ENCODE measurements around the gene PLXNA2. TPM values are rescaled to one million over a fixed set of nuclear protein-coding genes. Genes with fewer than 3 reads are reported as not detected.

Gene PLXNA2
- polyA plus RNA-seq, 6 donors from 2014 or later: 0.35 to 1.6 (median 0.60) TPM; not detected in 1

GRCh38 chr1:208169081-208169879 is 74.9 kb downstream of the PLXNA2 start:
- no peak overlapping the region for H3K27ac Mint-ChIP-seq
- no peak overlapping the region for H3K4me3 Mint-ChIP-seq
- ATAC-seq (ENCODE audit: low read depth in 2 of 2) (no peak), DNase-seq (no peak)
- H3K4me1 Mint-ChIP-seq: no peaks in the 10 kb centered on the region
- H3K36me3 Mint-ChIP-seq: no peaks in the 10 kb centered on the region
- H3K27me3 Mint-ChIP-seq: peaks cover 2 to 23% (median 22%) of the 10 kb centered on the region in 3 donors
- H3K9me3 Mint-ChIP-seq: no peaks in the 10 kb centered on the region

GRCh38 chr1:208167261-208167869 is 76.8 kb downstream of the PLXNA2 start:
- Mint-ChIP-seq H3K4me1 (no peaks in the 10 kb centered on the region), H3K36me3 (no peaks in the 10 kb centered on the region), H3K27me3 (peaks cover 5 to 37% (median 36%) of the 10 kb centered on the region in 3 donors), H3K4me3 (no peak overlapping the region), H3K9me3 (no peaks in the 10 kb centered on the region), H3K27ac (no peak overlapping the region)
- ATAC-seq (ENCODE audit: low read depth in 2 of 2) (no peak), DNase-seq (no peak)

- no peaks in the 10 kb centered on the region for H3K9me3 Mint-ChIP-seq
- H3K27me3 Mint-ChIP-seq: peaks cover 5 to 41% (median 37%) of the 10 kb centered on the region in 3 donors
- ATAC-seq (ENCODE audit: low read depth in 2 of 2) (no peak), DNase-seq (no peak)
- no peak overlapping the region for H3K27ac Mint-ChIP-seq
- no peaks in the 10 kb centered on the region for H3K36me3 Mint-ChIP-seq
- H3K4me3 Mint-ChIP-seq: no peak overlapping the region
- no peaks in the 10 kb centered on the region for H3K4me1 Mint-ChIP-seq
These were observed 77.6 kb downstream of the PLXNA2 start for GRCh38 chr1:208166340-208167138.

- no peak overlapping the region for H3K27ac Mint-ChIP-seq
- H3K27me3 Mint-ChIP-seq: peaks cover 5 to 41% (median 37%) of the 10 kb centered on the region in 3 donors
These were observed 78.5 kb downstream of the PLXNA2 start for GRCh38 chr1:208165659-208166058.

DNA sequence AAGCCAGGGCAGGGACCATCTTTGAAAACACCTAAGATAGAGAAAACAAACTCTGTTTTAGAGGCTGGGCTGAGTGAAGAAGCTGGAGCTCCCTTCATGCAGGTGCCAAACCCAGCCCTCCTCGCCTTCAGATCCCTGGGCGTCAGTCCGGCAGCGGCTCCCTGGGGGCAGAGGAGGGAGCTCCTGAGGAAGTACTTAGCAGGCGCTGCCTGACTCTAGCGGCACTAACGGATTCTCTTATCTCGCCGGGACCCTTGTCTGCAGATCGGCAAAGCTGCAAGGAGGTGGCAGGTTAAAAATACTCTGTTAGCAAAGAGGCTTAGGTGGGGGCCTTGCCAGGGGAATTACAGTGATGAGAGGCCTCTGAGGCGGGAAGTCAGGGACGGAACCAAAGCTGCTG is 79.6 kb downstream of the PLXNA2 start:
- no peak overlapping the region for H3K4me3 Mint-ChIP-seq

More at GRCh38 chr1:208165659-208166058, 78.5 kb downstream of the PLXNA2 start:
- Mint-ChIP-seq H3K4me3 (no peak overlapping the region), H3K36me3 (no peaks in the 10 kb centered on the region), H3K4me1 (no peaks in the 10 kb centered on the region), H3K9me3 (no peaks in the 10 kb centered on the region)
- DNase-seq (no peak), ATAC-seq (ENCODE audit: low read depth in 2 of 2) (no peak)

DNA sequence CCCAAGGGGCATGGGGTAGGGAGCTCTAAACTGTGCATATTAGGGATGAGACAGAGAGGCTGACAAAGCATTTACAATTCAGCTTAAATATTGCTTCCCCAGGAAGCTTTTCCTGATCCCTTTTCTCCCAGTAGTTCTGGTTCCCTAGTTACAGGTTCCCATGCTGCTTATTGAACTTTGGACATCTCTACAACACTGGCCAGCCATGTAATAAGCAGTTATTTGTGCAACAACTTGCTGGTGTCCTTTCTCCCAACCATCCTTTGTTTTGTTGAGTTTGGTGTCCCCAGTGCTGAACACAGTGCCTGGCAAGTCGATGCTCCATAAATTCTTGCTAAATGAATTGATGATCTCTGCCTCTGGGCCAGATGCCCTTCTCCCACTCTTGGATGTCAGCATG is 80.6 kb downstream of the PLXNA2 start:
- peaks cover 5 to 41% (median 28%) of the 10 kb centered on the region in 3 donors for H3K27me3 Mint-ChIP-seq
- H3K9me3 Mint-ChIP-seq: no peaks in the 10 kb centered on the region
- DNase-seq: no peak

More for the DNA sequence above, 79.6 kb downstream of the PLXNA2 start:
- peak overlapping the region in 1 of 6 donors; percentile 43 for H3K27ac Mint-ChIP-seq
- no peaks in the 10 kb centered on the region for H3K4me1 Mint-ChIP-seq
- peaks cover 5 to 41% (median 32%) of the 10 kb centered on the region in 3 donors for H3K27me3 Mint-ChIP-seq
- ATAC-seq (ENCODE audit: low read depth in 2 of 2) (no peak), DNase-seq (no peak)
- H3K9me3 Mint-ChIP-seq: no peaks in the 10 kb centered on the region
- H3K36me3 Mint-ChIP-seq: no peaks in the 10 kb centered on the region

DNA sequence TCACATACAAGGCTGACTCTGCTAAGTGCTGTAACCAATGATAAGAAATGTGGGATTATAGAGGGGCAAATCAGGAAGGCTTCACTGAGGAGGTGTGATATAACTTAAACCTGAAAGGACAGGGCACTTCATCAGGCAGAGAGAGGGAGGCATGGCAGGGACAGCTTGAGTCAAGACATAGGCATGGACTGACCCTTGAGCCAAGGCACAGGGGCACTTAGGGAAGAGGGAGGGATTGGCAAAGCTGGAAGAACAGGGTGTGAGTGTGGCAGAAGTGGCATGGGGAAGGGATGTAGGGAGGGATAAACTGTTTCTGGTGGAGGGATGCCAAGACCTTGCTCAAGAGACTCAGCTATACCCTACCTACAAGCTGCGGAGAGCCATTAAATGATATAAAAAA is 81.3 kb downstream of the PLXNA2 start:
- H3K9me3 Mint-ChIP-seq: no peaks in the 10 kb centered on the region
- H3K36me3 Mint-ChIP-seq: no peaks in the 10 kb centered on the region
- ATAC-seq (ENCODE audit: low read depth in 2 of 2): no peak
- no peak for DNase-seq
- peaks cover 5 to 41% (median 28%) of the 10 kb centered on the region in 3 donors for H3K27me3 Mint-ChIP-seq
- no peak overlapping the region for H3K4me3 Mint-ChIP-seq
- H3K4me1 Mint-ChIP-seq: peaks cover 0 to 5% (median 0%) of the 10 kb centered on the region in 3 donors
- H3K27ac Mint-ChIP-seq: peak overlapping the region in 1 of 6 donors; percentile 49

More for the DNA sequence above, 80.6 kb downstream of the PLXNA2 start:
- Mint-ChIP-seq H3K4me3 (no peak overlapping the region), H3K4me1 (peaks cover 0 to 5% (median 0%) of the 10 kb centered on the region in 3 donors), H3K27ac (no peak overlapping the region), H3K36me3 (no peaks in the 10 kb centered on the region)
- no peak for ATAC-seq (ENCODE audit: low read depth in 2 of 2)

GRCh38 chr1:208161656-208162375 is 82.4 kb downstream of the PLXNA2 start:
- Mint-ChIP-seq H3K27me3 (peaks cover 5 to 41% (median 28%) of the 10 kb centered on the region in 3 donors), H3K4me1 (peaks cover 0 to 5% (median 0%) of the 10 kb centered on the region in 3 donors), H3K27ac (peak overlapping the region in 1 of 6 donors; percentile 64), H3K4me3 (no peak overlapping the region), H3K36me3 (no peaks in the 10 kb centered on the region), H3K9me3 (no peaks in the 10 kb centered on the region)
- ATAC-seq (ENCODE audit: low read depth in 2 of 2): no peak
- DNase-seq: no peak

GRCh38 chr1:208161005-208161404 is 83.2 kb downstream of the PLXNA2 start:
- H3K27ac Mint-ChIP-seq: no peak overlapping the region
- H3K9me3 Mint-ChIP-seq: no peaks in the 10 kb centered on the region
- H3K36me3 Mint-ChIP-seq: no peaks in the 10 kb centered on the region

DNA sequence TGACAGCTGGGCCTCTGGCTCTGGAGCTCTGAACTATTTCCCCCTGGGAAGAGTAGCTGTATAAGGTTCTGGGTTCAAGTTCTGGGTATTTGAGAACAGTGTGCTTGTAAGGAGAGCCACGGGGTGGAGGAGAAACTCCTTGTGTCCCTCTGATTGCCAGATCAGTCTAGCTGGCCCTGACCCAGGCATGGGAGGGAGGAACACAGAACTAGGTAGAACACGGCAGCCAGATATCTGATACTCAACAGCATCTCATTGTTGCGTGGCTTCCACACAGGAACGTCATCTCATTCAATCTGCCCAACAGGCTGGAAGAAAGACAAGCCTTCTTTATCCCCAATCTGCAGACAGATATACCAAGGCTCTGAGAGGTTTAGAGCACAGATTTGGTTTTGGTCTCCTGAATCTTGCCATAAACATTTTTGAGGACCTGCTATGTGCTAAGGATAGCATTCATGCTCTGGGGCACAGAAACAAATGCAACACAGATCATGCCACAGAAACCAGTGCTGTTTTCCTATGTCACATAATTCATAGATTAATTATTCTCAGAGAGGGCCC is 83.8 kb downstream of the PLXNA2 start:
- H3K4me3 Mint-ChIP-seq: no peak overlapping the region
- no peaks in the 10 kb centered on the region for H3K36me3 Mint-ChIP-seq
- H3K9me3 Mint-ChIP-seq: no peaks in the 10 kb centered on the region
- H3K4me1 Mint-ChIP-seq: peaks cover 0 to 5% (median 0%) of the 10 kb centered on the region in 3 donors
- H3K27ac Mint-ChIP-seq: no peak overlapping the region
- H3K27me3 Mint-ChIP-seq: peaks cover 5 to 31% (median 16%) of the 10 kb centered on the region in 3 donors
- no peak for DNase-seq
- ATAC-seq (ENCODE audit: low read depth in 2 of 2): no peak

More at GRCh38 chr1:208161005-208161404, 83.2 kb downstream of the PLXNA2 start:
- Mint-ChIP-seq H3K27me3 (peaks cover 5 to 38% (median 23%) of the 10 kb centered on the region in 3 donors), H3K4me1 (peaks cover 0 to 5% (median 0%) of the 10 kb centered on the region in 3 donors), H3K4me3 (no peak overlapping the region)
- ATAC-seq (ENCODE audit: low read depth in 2 of 2) (no peak), DNase-seq (no peak)

DNA sequence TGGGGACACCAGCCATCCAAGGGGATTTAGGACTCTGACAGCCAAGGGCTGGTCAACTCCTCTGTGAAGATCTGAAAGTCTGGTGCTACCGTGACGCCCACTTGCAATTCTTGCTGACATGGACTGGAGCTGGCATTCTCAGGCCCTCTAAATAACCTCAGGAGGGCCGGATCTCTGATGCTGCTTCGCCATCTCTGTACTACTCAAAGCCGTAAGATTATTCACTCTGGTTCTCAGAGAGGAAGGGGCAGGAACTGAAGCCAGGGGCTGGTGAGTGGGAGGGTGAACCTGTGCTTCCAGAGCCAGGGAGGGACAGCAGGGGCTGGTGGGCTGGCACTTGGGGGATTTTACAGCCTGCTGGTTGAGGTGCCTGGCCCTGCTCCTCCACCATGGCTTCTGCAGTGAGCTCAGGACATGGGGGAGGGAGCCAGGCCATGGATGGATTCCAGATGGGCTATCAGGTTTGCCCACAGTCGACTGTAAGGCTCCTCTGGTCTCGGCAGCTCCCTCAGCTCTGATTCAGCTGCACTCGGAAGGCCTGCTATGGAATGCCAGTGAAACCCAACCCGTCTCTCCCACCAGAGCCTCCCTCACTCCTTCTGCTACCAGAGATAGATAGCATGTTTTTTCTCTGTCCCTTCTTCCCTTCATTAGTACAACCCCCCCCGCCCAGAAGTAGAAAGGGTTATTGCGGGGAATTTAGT is 84.5 kb downstream of the PLXNA2 start:
- no peak overlapping the region for H3K27ac Mint-ChIP-seq

More for the DNA sequence above, 84.5 kb downstream of the PLXNA2 start:
- Mint-ChIP-seq H3K4me1 (peaks cover 0 to 5% (median 0%) of the 10 kb centered on the region in 3 donors), H3K36me3 (no peaks in the 10 kb centered on the region), H3K4me3 (no peak overlapping the region), H3K27me3 (peaks cover 5 to 26% (median 19%) of the 10 kb centered on the region in 3 donors), H3K9me3 (no peaks in the 10 kb centered on the region)
- DNase-seq (no peak), ATAC-seq (ENCODE audit: low read depth in 2 of 2) (no peak)
